NCI-H524 (cell line): ENCODE results near the gene CYP4F3.
"Not testable (repeated sequence)": the region's sequence is repeated elsewhere in the genome, so short reads cannot be mapped to it uniquely, and the experiment has no call there.

Experiments
- DNase-seq, 2 experiments: peaks; one replicate each; lab custom pipeline; 2025; lab: John Stamatoyannopoulos, UW

Gene CYP4F3

GRCh38 chr19:15631817-15632216, 8.9 kb upstream of the CYP4F3 start:
- DNase-seq: peak in 1 of 2 experiments; percentile 17

GRCh38 chr19:15633082-15633835, 7.4 kb upstream of the CYP4F3 start:
- DNase-seq: no peak

GRCh38 chr19:15634105-15634504, 6.6 kb upstream of the CYP4F3 start:
- no peak for DNase-seq

GRCh38 chr19:15635016-15635805, 5.5 kb upstream of the CYP4F3 start:
- DNase-seq: no peak

GRCh38 chr19:15636026-15636425, 4.7 kb upstream of the CYP4F3 start:
- no peak for DNase-seq

- DNase-seq: no peak
Observed at GRCh38 chr19:15639596-15639995, 1.1 kb upstream of the CYP4F3 start.

- no peak for DNase-seq
Observed at GRCh38 chr19:15640904-15641597, 354 bp downstream of the CYP4F3 start.

- no peak for DNase-seq
Observed at GRCh38 chr19:15641901-15642491, 1.3 kb downstream of the CYP4F3 start.

- no peak for DNase-seq
Observed at GRCh38 chr19:15642807-15643206, 2.1 kb downstream of the CYP4F3 start.

GRCh38 chr19:15643387-15643786, 2.7 kb downstream of the CYP4F3 start:
- DNase-seq: no peak

- DNase-seq: no peak
Observed at GRCh38 chr19:15644066-15644741, 3.5 kb downstream of the CYP4F3 start.

GRCh38 chr19:15644816-15645215, 4.1 kb downstream of the CYP4F3 start:
- DNase-seq: no peak

- no peak for DNase-seq
Observed at GRCh38 chr19:15649526-15649925, 8.8 kb downstream of the CYP4F3 start.

GRCh38 chr19:15650123-15650522, 9.4 kb downstream of the CYP4F3 start:
- not testable (repeated sequence) for DNase-seq

- no peak for DNase-seq
Observed at GRCh38 chr19:15651791-15652190, 11.1 kb downstream of the CYP4F3 start.

GRCh38 chr19:15652559-15653278, 12.0 kb downstream of the CYP4F3 start:
- no peak for DNase-seq

GRCh38 chr19:15656467-15656866, 15.8 kb downstream of the CYP4F3 start:
- no peak for DNase-seq

GRCh38 chr19:15663247-15663646, 22.6 kb downstream of the CYP4F3 start:
- DNase-seq: no peak

GRCh38 chr19:15666186-15666585, 25.5 kb downstream of the CYP4F3 start:
- DNase-seq: no peak

- no peak for DNase-seq
Observed at GRCh38 chr19:15666883-15667282, 26.2 kb downstream of the CYP4F3 start.

GRCh38 chr19:15669440-15669839, 28.7 kb downstream of the CYP4F3 start:
- DNase-seq: no peak
